PC-9 (cell line): ENCODE data around the gene C8G. TPM values are rescaled to one million over a fixed set of nuclear protein-coding genes. Genes with fewer than 3 reads are reported as not detected.
A peak's percentile ranks its signal among the peaks of the same experiment; 100 is the strongest.

Source experiments
- BruUV-seq: library from RNA; stranded (reverse); fragments of 400-500 nt; replicated peaks from 2 replicates; lab custom pipeline; 2021; lab: Mats Ljungman, UMichigan
- CTCF ChIA-PET: fragments of 300-600 bp; sonication (Branson Sonifier 250); formaldehyde crosslinking; loops from one replicate; lab custom pipeline; 2022; ENCODE audit warnings: antibody characterized with exemption; lab: Charles Lee
- POLR2A ChIA-PET: fragments of 300-600 bp; sonication (Branson Sonifier 250); formaldehyde crosslinking; loops from one replicate; lab custom pipeline; 2022; ENCODE audit warnings: antibody characterized with exemption; ENCODE audit not compliant: unreplicated experiment; lab: Charles Lee
- DNase-seq, 2 experiments: peaks; one replicate each; pipeline versions ENCODE4 v3.0.0 to v3.0.0-alpha.2; 2015 to 2022; ENCODE audit warnings: mixed read lengths in 1 of 2
- H2AFZ ChIP-seq: fragments of 200-600 bp; sonication (generic); 2 replicates; pipeline ENCODE4 v1.8.1; 2017; ENCODE audit warnings: antibody characterized with exemption
- H3F3A ChIP-seq: fragments of 200-600 bp; sonication (generic); 2 replicates; pipeline ENCODE4 v1.8.1; 2017; ENCODE audit warnings: antibody characterized with exemption, mild to moderate bottlenecking, low read depth; ENCODE audit not compliant: insufficient read depth
- H3K27ac ChIP-seq: fragments of 200-600 bp; sonication (generic); 2 replicates; pipeline ENCODE4 v1.6.1; 2016; ENCODE audit warnings: mixed run types
- H3K27me3 ChIP-seq: fragments of 200-600 bp; sonication (generic); 2 replicates; pipeline ENCODE4 v1.6.1; 2016; ENCODE audit warnings: low read depth, mixed run types; ENCODE audit not compliant: insufficient read depth
- H3K36me3 ChIP-seq: fragments of 200-600 bp; sonication (generic); 2 replicates; pipeline ENCODE4 v1.6.1; 2016; ENCODE audit warnings: low read depth, mixed run types
- H3K4me1 ChIP-seq: fragments of 200-600 bp; sonication (generic); replicated peaks from 2 replicates; pipeline ENCODE4 v1.6.1; 2016; ENCODE audit warnings: mixed run types; ENCODE audit not compliant: insufficient read depth
- H3K4me2 ChIP-seq: fragments of 200-600 bp; sonication (generic); 2 replicates; pipeline ENCODE4 v1.6.1; 2017; ENCODE audit warnings: mixed run types
- H3K4me3 ChIP-seq: fragments of 200-600 bp; sonication (generic); 2 replicates; pipeline ENCODE4 v1.6.1; 2016; ENCODE audit warnings: mixed run types
- H3K79me2 ChIP-seq: fragments of 200-600 bp; sonication (generic); 2 replicates; pipeline ENCODE4 v1.6.1; 2017; ENCODE audit warnings: low read depth, mixed run types
- H3K9me2 ChIP-seq: fragments of 200-600 bp; sonication (generic); 2 replicates; pipeline ENCODE4 v1.8.1; 2017; ENCODE audit warnings: mild to moderate bottlenecking; ENCODE audit not compliant: insufficient read depth
- H3K9me3 ChIP-seq: fragments of 200-600 bp; sonication (generic); 2 replicates; pipeline ENCODE4 v1.8.1; 2016; ENCODE audit warnings: low read depth; ENCODE audit not compliant: insufficient read depth
- H4K20me1 ChIP-seq: fragments of 200-600 bp; sonication (generic); 2 replicates; pipeline ENCODE4 v1.8.1; 2017; ENCODE audit not compliant: insufficient read depth
- EZH2 ChIP-seq: fragments of 200-600 bp; sonication (generic); IDR thresholded peaks from 2 replicates; pipeline ENCODE4 v1.8.0; 2017; ENCODE audit warnings: antibody characterized with exemption, low read depth
- intact Hi-C: fragments of 100-400 bp; cut with micrococcal nuclease; formaldehyde crosslinking; loops from one replicate; pipeline ENCODE4 v1.10.0; 2022; ENCODE audit not compliant: unreplicated experiment
- total RNA-seq: library from RNA; stranded (reverse); gene quantifications from 2 replicates; pipeline ENCODE4 v1.2.3, GENCODE V29; 2021
- TF ChIP-seq, protein P1 (sequence below): fragments of 200-600 bp; sonication (generic); conservative IDR thresholded peaks from 2 replicates; pipeline ENCODE4 v1.6.1; 2017; ENCODE audit warnings: mixed run types, antibody characterized with exemption, mild to moderate bottlenecking, moderate library complexity

The C8G gene
- total RNA-seq, 1 experiment from 2014 or later = 2.3 TPM

DNA sequence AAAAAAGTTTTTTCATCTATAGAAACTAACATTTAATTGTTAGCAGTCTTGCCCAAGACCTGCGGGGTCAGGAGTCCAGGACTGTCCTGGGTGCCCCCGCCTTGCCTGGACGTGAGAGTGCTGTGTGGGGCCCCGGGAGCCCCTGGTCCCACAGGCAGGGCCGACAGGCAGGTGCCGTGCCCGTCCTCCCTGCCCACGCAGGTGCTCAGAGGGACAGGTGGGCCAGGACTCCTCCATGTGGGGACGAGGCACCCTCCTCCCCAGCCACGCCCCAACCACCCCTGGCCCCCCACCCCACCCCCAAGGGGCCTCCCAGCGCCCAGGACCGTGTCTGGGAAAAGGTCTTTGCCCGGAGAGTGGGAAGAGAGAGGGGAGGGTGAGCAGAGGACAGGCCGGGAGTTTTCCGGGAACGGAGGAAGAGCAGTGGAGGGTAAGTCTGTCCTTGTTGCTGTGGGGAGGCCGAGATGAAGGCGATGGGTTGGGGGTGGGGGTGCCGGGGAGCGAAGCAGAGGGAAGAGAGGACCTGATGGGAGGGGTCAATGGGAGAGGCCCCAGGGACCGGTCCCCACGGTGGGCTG, 4.3 kb downstream of the C8G start:
- intact Hi-C loops = no loop called here
- no TSS peak for BruUV-seq
- Histone ChIP-seq H3K9me3 (no peaks in the 10 kb centered on the region), H4K20me1 (no peaks in the 10 kb centered on the region), H3K4me3 (peak overlapping the region; percentile 77), H3K27ac (peak overlapping the region; percentile 68), H3K27me3 (no peaks in the 10 kb centered on the region), H3K36me3 (no peaks in the 10 kb centered on the region), H3K79me2 (no peaks in the 10 kb centered on the region), H3K4me1 (peaks cover 20% of the 10 kb centered on the region), H3F3A (peaks cover 21% of the 10 kb centered on the region; the same call in 1 of the 2 replicates), H3K4me2 (peak overlapping the region; percentile 99), H3K9me2 (no peaks in the 10 kb centered on the region), H2AFZ (peak overlapping the region; percentile 94)
- DNase-seq = no peak
- CTCF ChIA-PET = interaction anchor here (0.7 kb wide), 1 partner anchor 29 kb away, joined by 5 read pairs; no protein-coding TSS in a partner anchor
- TF ChIP-seq EZH2 = no peak
- TF ChIP-seq, protein P1, sequence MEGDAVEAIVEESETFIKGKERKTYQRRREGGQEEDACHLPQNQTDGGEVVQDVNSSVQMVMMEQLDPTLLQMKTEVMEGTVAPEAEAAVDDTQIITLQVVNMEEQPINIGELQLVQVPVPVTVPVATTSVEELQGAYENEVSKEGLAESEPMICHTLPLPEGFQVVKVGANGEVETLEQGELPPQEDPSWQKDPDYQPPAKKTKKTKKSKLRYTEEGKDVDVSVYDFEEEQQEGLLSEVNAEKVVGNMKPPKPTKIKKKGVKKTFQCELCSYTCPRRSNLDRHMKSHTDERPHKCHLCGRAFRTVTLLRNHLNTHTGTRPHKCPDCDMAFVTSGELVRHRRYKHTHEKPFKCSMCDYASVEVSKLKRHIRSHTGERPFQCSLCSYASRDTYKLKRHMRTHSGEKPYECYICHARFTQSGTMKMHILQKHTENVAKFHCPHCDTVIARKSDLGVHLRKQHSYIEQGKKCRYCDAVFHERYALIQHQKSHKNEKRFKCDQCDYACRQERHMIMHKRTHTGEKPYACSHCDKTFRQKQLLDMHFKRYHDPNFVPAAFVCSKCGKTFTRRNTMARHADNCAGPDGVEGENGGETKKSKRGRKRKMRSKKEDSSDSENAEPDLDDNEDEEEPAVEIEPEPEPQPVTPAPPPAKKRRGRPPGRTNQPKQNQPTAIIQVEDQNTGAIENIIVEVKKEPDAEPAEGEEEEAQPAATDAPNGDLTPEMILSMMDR = no peak
- POLR2A ChIA-PET = interaction anchor here (0.5 to 0.6 kb wide), 2 partner anchors 43 to 138 kb away, joined by 3 to 6 read pairs; partner anchors contain the start of genes MAN1B1 and PAXX

DNA sequence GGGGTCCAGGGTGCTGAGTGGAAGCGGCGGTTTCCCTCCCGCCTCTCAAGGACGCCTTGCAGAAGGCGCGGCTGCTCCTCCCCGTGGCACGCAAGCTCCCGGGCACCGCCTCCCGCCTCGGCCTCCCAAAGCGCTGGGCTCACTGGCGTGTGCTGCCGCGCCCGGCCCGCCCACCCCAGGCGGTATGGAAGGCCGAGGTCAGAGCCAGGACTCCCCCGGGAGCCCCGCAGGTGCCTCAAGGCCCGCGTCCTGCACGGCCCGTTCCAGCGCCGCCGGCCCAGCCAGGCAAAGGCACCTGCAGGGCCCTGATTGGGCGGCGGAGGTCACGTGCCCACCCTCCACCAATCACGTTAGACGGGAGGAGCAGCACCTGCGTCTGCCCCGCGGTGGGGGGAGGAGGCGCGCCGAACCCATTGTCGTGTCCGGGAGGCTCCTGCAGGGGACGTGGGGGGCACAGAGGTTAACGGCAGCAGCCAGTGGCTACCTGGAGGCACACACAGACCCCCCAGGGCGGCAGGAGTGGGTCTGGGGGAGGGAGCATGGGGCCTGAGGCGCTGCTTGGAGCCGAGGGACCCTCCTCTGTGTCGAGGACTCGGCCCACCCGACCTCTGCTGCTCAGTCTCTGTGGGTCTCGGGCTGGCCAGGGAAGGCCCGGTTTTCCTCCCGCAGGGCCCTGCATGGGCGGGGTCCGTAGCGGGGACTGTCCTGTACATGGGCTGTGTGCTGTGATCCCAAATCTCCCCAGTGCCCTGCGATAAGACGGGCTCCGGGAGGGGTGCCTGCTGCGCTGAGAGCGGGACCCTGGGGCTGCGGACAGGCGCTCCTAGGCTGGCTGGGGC, 5.0 kb downstream of the C8G start:
- no peaks in the 10 kb centered on the region for H3K36me3 ChIP-seq
- CTCF ChIA-PET = interaction anchor here (0.7 kb wide), 1 partner anchor 28 kb away, joined by 5 read pairs; no protein-coding TSS in a partner anchor
- no peaks in the 10 kb centered on the region for H3K9me2 ChIP-seq
- intact Hi-C loops = loop anchor here (1.0 to 2.0 kb wide), 2 partner anchors 46 to 159 kb away; partner anchors contain the start of genes CLIC3 and TMEM141
- peak overlapping the region; percentile 77 for H3K4me3 ChIP-seq
- H3K4me2 ChIP-seq = peak overlapping the region; percentile 99
- peaks cover 20% of the 10 kb centered on the region for H3K4me1 ChIP-seq
- peak; percentile 86 to 99 for DNase-seq
- peak overlapping the region; percentile 68 for H3K27ac ChIP-seq
- H3K9me3 ChIP-seq = no peaks in the 10 kb centered on the region
- no peaks in the 10 kb centered on the region for H3K79me2 ChIP-seq
- POLR2A ChIA-PET = interaction anchor here (0.5 to 0.6 kb wide), 2 partner anchors 42 to 137 kb away, joined by 3 to 6 read pairs; partner anchors contain the start of genes MAN1B1 and PAXX
- H2AFZ ChIP-seq = peak overlapping the region; percentile 94
- TSS peak; percentile 95 for BruUV-seq
- peaks cover 21% of the 10 kb centered on the region; the same call in 1 of the 2 replicates for H3F3A ChIP-seq
- TF ChIP-seq, protein P1 = no peak; the same call in 1 of the 2 replicates
- TF ChIP-seq EZH2 = no peak
- no peaks in the 10 kb centered on the region for H4K20me1 ChIP-seq
- H3K27me3 ChIP-seq = no peaks in the 10 kb centered on the region

DNA sequence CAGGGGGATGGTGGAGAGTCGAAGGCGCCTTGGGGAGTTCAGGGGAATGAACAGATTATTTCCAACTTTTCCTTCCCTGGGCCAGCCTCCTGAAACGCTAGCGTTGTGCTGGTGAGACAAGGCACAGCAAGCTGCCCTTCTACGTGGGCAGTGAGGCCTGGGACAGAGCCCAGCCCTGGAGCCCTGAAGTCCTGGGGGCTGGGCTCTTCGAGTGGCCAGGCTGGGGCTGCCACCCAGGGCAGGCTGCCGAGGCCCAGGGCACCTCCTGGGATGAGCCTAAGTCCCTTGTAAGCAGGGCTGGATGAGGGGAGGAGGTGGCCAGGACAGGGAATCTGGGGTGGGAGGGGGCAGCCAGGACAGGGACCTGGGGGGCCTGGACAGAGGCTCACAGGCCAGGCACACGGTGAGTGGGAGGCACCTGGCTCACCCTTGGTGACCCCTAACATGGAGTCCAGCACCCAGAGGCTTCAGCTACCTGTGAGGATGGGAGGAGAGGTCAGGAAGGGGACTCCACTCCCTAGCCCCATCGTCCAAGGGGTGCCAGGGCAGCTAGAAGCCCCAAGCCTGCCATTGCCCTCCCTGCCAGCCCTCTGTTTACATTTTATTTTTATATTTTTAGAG, 5.7 kb downstream of the C8G start:
- intact Hi-C loops = loop anchor here (1.0 to 2.0 kb wide), 2 partner anchors 46 to 160 kb away; partner anchors contain the start of genes CLIC3 and TMEM141
- ChIA-PET POLR2A (no interaction called here), CTCF (no interaction called here)

More for the DNA sequence above, 5.7 kb downstream of the C8G start:
- no peaks in the 10 kb centered on the region for H3K9me3 ChIP-seq
- H3K4me1 ChIP-seq = peaks cover 20% of the 10 kb centered on the region
- H3K36me3 ChIP-seq = no peaks in the 10 kb centered on the region
- H3F3A ChIP-seq = peaks cover 21% of the 10 kb centered on the region; the same call in 1 of the 2 replicates
- no peak for TF ChIP-seq EZH2
- TF ChIP-seq, protein P1 = no peak
- no peaks in the 10 kb centered on the region for H3K27me3 ChIP-seq
- peak overlapping the region; percentile 94 for H2AFZ ChIP-seq
- H4K20me1 ChIP-seq = no peaks in the 10 kb centered on the region
- peak overlapping the region; percentile 99 for H3K4me2 ChIP-seq
- no peaks in the 10 kb centered on the region for H3K79me2 ChIP-seq
- H3K9me2 ChIP-seq = no peaks in the 10 kb centered on the region
- BruUV-seq = no TSS peak
- peak in 1 of 2 experiments; percentile 29 for DNase-seq
- H3K4me3 ChIP-seq = peak overlapping the region; percentile 77
- peak overlapping the region; percentile 68 for H3K27ac ChIP-seq
